Smooth muscle cell (in vitro differentiated cells): ENCODE results near the gene RNF217. TPM values are rescaled to one million over a fixed set of nuclear protein-coding genes. Genes with fewer than 3 reads are reported as not detected.
"Not testable (repeated sequence)": the region's sequence is repeated elsewhere in the genome, so short reads cannot be mapped to it uniquely, and the experiment has no call there.

Experiments used
- DNase-seq: peaks from one replicate; lab custom pipeline; 2025; ENCODE audit not compliant: unreplicated experiment; lab: John Stamatoyannopoulos, UW
- H2AFZ ChIP-seq: fragments of 200-600 bp; sonication (generic); 2 replicates; pipeline ENCODE4 v1.6.0; 2016; ENCODE audit warnings: antibody characterized with exemption, low read depth, mild to moderate bottlenecking
- H3F3A ChIP-seq: fragments of 200-600 bp; sonication (generic); 2 replicates; pipeline ENCODE4 v1.6.0; 2017; ENCODE audit warnings: antibody characterized with exemption, low read depth
- H3K27ac ChIP-seq: fragments of 200-600 bp; sonication (generic); 2 replicates; pipeline ENCODE4 v1.5.1; 2016; ENCODE audit warnings: low read depth, mild to moderate bottlenecking
- H3K27me3 ChIP-seq: fragments of 200-600 bp; sonication (generic); 2 replicates; pipeline ENCODE4 v1.6.1; 2016; ENCODE audit warnings: low read depth, mild to moderate bottlenecking
- H3K36me3 ChIP-seq: fragments of 200-600 bp; sonication (generic); 2 replicates; pipeline ENCODE4 v1.5.1; 2016; ENCODE audit warnings: low read depth
- H3K4me1 ChIP-seq: fragments of 200-600 bp; sonication (generic); 2 replicates; pipeline ENCODE4 v1.5.1; 2016; ENCODE audit warnings: low read depth
- H3K4me2 ChIP-seq: fragments of 200-600 bp; sonication (generic); 2 replicates; pipeline ENCODE4 v1.6.0; 2016; ENCODE audit warnings: mild to moderate bottlenecking
- H3K4me3 ChIP-seq: fragments of 200-600 bp; sonication (generic); 2 replicates; pipeline ENCODE4 v1.5.1; 2016; ENCODE audit warnings: mild to moderate bottlenecking
- H3K79me2 ChIP-seq: fragments of 200-600 bp; sonication (generic); 2 replicates; pipeline ENCODE4 v1.6.0; 2016; ENCODE audit warnings: low read depth, mild to moderate bottlenecking
- H3K9ac ChIP-seq: fragments of 200-600 bp; sonication (generic); 2 replicates; pipeline ENCODE4 v1.6.0; 2016; ENCODE audit warnings: low read depth
- H3K9me3 ChIP-seq: fragments of 200-600 bp; sonication (generic); replicated peaks from 2 replicates; pipeline ENCODE4 v1.5.1; 2016; ENCODE audit warnings: low read depth
- H4K20me1 ChIP-seq: fragments of 200-600 bp; sonication (generic); 2 replicates; pipeline ENCODE4 v1.6.0; 2016; ENCODE audit warnings: low read depth
- CTCF ChIP-seq: fragments of 200-600 bp; sonication (generic); IDR thresholded peaks from 2 replicates; pipeline ENCODE4 v1.5.1; 2017; ENCODE audit warnings: borderline replicate concordance, mild to moderate bottlenecking, antibody characterized with exemption; ENCODE audit not compliant: insufficient read depth, poor library complexity, severe bottlenecking
- WGBS: methylation state at CpG from one replicate; pipeline ENCODE4 v1.1.7; 2016; ENCODE audit warnings: low lambda C conversion rate; 5-methylcytosine and 5-hydroxymethylcytosine counted together
- polyA plus RNA-seq: library from polyadenylated mRNA; unstranded; fragments of >200 nt; fragmentation: Nextera tagmentation; extraction: Ambion mirVana; gene quantifications from 2 replicates; pipeline ENCODE4 v1.2.1, GENCODE V29; 2016
- total RNA-seq: library from RNA; depleted of rRNA; stranded (reverse); fragments of >200 nt; gene quantifications from 2 replicates; pipeline ENCODE4 v1.2.3, GENCODE V29; 2014

The RNF217 gene
- total and polyA plus RNA-seq, 2 experiments from 2014 or later: 15.6 to 127 TPM

DNA sequence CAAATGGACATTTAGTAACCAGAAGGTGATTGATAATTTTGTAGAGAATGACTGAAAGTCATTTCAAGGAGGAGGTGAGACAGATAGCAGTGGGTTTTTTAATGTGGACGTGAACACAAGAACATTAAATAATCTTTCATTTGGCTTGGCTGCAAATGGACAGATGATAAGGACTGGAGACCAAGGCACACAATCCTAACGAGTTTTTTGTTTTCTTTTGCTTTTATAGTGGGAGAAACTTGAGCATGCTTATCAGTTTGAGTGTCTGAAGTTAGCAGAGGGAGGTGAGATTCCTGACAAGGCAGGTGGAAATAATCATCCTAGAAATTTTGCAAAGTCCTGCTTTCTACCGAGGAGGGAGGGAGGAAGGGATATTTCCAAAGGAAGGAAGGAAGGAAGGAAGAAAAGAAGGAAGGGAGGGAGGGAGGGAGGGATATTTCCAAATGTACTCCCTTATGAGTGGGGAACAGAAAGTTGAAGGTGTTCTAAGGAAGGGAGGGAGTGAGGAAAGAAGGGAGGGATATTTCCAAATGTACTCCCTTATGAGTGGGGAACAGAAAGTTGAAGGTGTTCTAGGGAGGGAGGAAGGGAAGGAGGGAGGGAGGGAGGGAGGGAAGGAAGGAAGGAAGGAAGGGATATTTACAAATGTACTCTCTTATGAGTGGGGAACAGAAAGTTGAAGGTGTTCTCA, 63.1 kb downstream of the RNF217 start:
- H3F3A ChIP-seq: no peaks in the 10 kb centered on the region
- no peaks in the 10 kb centered on the region for H3K9me3 ChIP-seq
- H2AFZ ChIP-seq: no peak overlapping the region
- H3K4me3 ChIP-seq: no peak overlapping the region
- no peak for TF ChIP-seq CTCF
- no peaks in the 10 kb centered on the region for H4K20me1 ChIP-seq
- no peaks in the 10 kb centered on the region for H3K36me3 ChIP-seq
- DNase-seq: no peak
- WGBS: 61% methylated on average over 3 of the region's 3 CpGs
- H3K27me3 ChIP-seq: no peaks in the 10 kb centered on the region
- peaks cover 95% of the 10 kb centered on the region for H3K79me2 ChIP-seq
- H3K4me1 ChIP-seq: peaks cover 4% of the 10 kb centered on the region
- no peak overlapping the region for H3K4me2 ChIP-seq
- H3K27ac ChIP-seq: no peak overlapping the region
- no peak overlapping the region for H3K9ac ChIP-seq

DNA sequence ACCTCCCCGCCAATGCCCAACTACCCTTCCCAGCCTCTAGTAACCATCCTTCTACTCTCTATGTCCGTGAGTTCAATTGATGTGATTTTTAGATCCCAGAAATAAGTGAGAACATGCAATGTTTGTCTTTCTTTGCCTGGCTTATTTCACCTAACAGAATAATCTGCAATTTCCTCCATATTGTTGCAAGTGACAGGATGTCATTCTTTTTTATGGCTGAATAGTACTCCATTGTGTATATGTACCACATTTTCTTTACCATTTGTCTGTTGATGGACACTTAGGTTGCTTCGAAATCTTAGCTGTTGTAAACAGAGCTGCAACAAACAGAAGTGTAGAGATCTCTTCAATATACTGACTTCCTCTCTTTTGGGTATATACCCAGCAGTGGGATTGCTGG, 65.0 kb downstream of the RNF217 start:
- no peaks in the 10 kb centered on the region for H3F3A ChIP-seq
- peaks cover 89% of the 10 kb centered on the region for H3K79me2 ChIP-seq
- no peaks in the 10 kb centered on the region for H4K20me1 ChIP-seq
- no peaks in the 10 kb centered on the region for H3K27me3 ChIP-seq
- no peak overlapping the region for H3K4me3 ChIP-seq
- WGBS: 83% methylated on average over 3 of the region's 3 CpGs
- DNase-seq: no peak
- no peak overlapping the region for H2AFZ ChIP-seq
- H3K9ac ChIP-seq: no peak overlapping the region
- H3K9me3 ChIP-seq: no peaks in the 10 kb centered on the region
- TF ChIP-seq CTCF: no peak
- H3K36me3 ChIP-seq: no peaks in the 10 kb centered on the region
- no peak overlapping the region for H3K4me2 ChIP-seq
- H3K4me1 ChIP-seq: peaks cover under 1% of the 10 kb centered on the region
- no peak overlapping the region for H3K27ac ChIP-seq

DNA sequence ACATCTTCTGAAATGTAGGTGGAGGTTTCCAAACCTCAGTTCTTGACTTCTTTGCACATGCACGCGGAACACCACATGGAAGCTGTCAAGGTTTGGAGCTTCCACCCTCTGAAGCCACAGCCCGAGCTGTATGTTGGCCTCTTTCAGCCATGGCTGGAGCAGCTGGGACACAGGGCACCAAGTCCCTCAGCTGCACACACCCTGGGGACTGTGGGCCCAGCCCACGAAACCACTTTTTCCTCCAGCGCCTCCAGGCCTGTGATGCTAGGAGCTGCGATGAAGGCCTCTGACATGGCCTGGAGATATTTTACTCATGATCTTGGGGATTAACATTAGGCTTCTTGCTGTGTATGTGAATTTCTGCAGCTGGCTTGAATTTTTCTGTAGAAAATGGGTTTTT, 68.7 kb downstream of the RNF217 start:
- Histone ChIP-seq H3K27ac (no peak overlapping the region), H4K20me1 (no peaks in the 10 kb centered on the region), H3K4me2 (no peak overlapping the region), H3K9ac (no peak overlapping the region), H2AFZ (no peak overlapping the region), H3K27me3 (no peaks in the 10 kb centered on the region), H3K9me3 (no peaks in the 10 kb centered on the region), H3K36me3 (no peaks in the 10 kb centered on the region), H3K79me2 (peaks cover 75% of the 10 kb centered on the region), H3K4me1 (no peaks in the 10 kb centered on the region), H3K4me3 (no peak overlapping the region), H3F3A (no peaks in the 10 kb centered on the region)
- no peak for DNase-seq
- 82% methylated on average over 6 of the region's 6 CpGs for WGBS
- no peak for TF ChIP-seq CTCF

DNA sequence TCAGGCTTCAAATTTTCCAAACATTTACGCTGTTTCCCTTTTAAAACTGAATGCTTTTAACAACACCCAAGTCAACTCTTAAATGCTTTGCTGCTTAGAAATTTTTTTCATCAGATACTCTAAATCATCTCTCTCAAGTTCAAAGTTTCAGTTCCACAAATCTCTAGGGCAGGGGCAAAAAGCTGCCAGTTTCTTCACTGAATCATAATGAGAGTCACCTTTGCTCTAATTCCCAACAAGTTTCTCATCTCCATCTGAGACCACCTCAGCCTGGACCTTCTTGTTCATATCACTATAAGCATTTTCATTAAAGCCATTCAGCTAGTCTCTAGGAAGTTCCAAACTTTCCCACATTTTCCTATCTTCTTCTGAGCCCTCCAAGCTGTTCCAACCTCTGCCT, 69.1 kb downstream of the RNF217 start:
- Histone ChIP-seq H3K27ac (no peak overlapping the region), H3K79me2 (peaks cover 75% of the 10 kb centered on the region)

GRCh38 chr6:125034929-125035328, 72.7 kb downstream of the RNF217 start:
- not testable (repeated sequence) for H4K20me1 ChIP-seq, H3K9ac ChIP-seq, H2AFZ ChIP-seq, H3F3A ChIP-seq, DNase-seq, H3K4me3 ChIP-seq, H3K4me2 ChIP-seq, H3K27me3 ChIP-seq, H3K4me1 ChIP-seq, H3K9me3 ChIP-seq, H3K27ac ChIP-seq, H3K36me3 ChIP-seq
- H3K79me2 ChIP-seq: peaks cover 74% of the 10 kb centered on the region

More for the DNA sequence above, 69.1 kb downstream of the RNF217 start:
- WGBS: 61% methylated on average over 1 of the region's 1 CpG
- no peaks in the 10 kb centered on the region for H3K36me3 ChIP-seq
- H3F3A ChIP-seq: no peaks in the 10 kb centered on the region
- H4K20me1 ChIP-seq: no peaks in the 10 kb centered on the region
- H3K9me3 ChIP-seq: no peaks in the 10 kb centered on the region
- H3K27me3 ChIP-seq: no peaks in the 10 kb centered on the region
- TF ChIP-seq CTCF: no peak
- no peaks in the 10 kb centered on the region for H3K4me1 ChIP-seq
- no peak for DNase-seq
- no peak overlapping the region for H3K9ac ChIP-seq
- H2AFZ ChIP-seq: no peak overlapping the region
- no peak overlapping the region for H3K4me2 ChIP-seq
- no peak overlapping the region for H3K4me3 ChIP-seq
